WI38 (cell line): ENCODE results near the gene TMEM167A.
A peak's percentile ranks its signal among the peaks of the same experiment; 100 is the strongest.

ENCODE experiments used
- H3K4me3 ChIP-seq: 2 replicates; pipeline ENCODE4 v1.5.1; 2011; ENCODE audit warnings: low read depth, mild to moderate bottlenecking, control low read depth, low read length
- CTCF ChIP-seq: IDR thresholded peaks from 2 replicates; pipeline ENCODE4 v1.5.1; 2012; ENCODE audit warnings: low read depth, mild to moderate bottlenecking, control low read depth, low read length

TMEM167A gene

GRCh38 chr5:83076742-83077661 lies at the start of gene TMEM167A, which contains the start of gene XRCC4:
TSS of gene TMEM167A (minus strand) at chr5:83077394. CDS start at chr5:83077323, 71 bp downstream.
TSS of gene XRCC4 (plus strand) at chr5:83077547. CDS start at chr5:83104920, 27,373 bp downstream.
- TF ChIP-seq CTCF = no peak
- peak within 1 kb of the TSS; percentile 98 for H3K4me3 ChIP-seq

GRCh38 chr5:83126501-83126900 lies 49.3 kb upstream of the TMEM167A start:
- H3K4me3 ChIP-seq = no peak overlapping the region
- TF ChIP-seq CTCF = no peak

- H3K4me3 ChIP-seq = no peak overlapping the region
- TF ChIP-seq CTCF = no peak
Measured at GRCh38 chr5:83125560-83125959, 48.4 kb upstream of the TMEM167A start.

- TF ChIP-seq CTCF = no peak
- H3K4me3 ChIP-seq = no peak overlapping the region
Measured at GRCh38 chr5:83124593-83124992, 47.4 kb upstream of the TMEM167A start.

- TF ChIP-seq CTCF = no peak
- H3K4me3 ChIP-seq = no peak overlapping the region
Measured at GRCh38 chr5:83118976-83119375, 41.8 kb upstream of the TMEM167A start.

- TF ChIP-seq CTCF = no peak
- no peak overlapping the region for H3K4me3 ChIP-seq
Measured at GRCh38 chr5:83118471-83118870, 41.3 kb upstream of the TMEM167A start.

GRCh38 chr5:83115816-83116215 lies 38.6 kb upstream of the TMEM167A start:
- H3K4me3 ChIP-seq = no peak overlapping the region
- no peak for TF ChIP-seq CTCF
